Measurements from ENCODE around the gene FAM107B. TPM values are rescaled to one million over a fixed set of nuclear protein-coding genes. Genes with fewer than 3 reads are reported as not detected.
"Not testable (repeated sequence)": the region's sequence is repeated elsewhere in the genome, so short reads cannot be mapped to it uniquely, and the experiment has no call there.

The FAM107B gene
- total and polyA plus RNA-seq, 12 donors: 2.6 to 18.5 (median 6.2) TPM

DNA sequence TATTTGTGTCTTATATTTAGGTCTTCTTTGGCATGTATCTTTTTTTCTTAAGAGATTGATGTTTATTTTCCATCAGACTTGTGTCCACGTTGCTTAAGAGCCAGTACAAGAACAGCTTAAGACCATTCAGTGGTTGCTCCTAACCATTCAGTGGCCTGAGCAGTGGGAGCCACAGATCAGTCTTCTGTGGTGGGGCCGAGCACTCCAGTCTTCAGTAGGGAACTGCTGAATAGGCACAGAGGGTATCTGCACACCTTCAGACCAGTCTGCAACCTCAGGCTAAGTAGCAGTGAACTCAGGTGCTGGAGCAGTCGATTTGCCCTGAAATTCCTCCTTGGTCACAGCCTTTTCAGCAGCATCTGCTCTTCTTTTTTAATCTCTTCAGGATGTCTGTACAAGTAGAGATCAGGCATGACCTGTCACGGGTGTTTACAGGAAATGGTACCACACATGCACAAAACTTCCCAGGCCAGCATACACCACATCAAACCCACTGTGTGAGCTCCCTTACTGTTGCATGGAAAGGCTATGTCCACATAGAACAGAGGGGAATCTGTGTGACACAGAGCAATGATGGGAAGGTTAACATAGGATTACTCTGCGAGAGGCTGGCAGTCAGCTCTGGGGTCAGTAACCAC lies 51.5 kb downstream of the FAM107B start:
- H3K9me3 ChIP-seq: peaks cover 0 to 10% (median 0%) of the 10 kb centered on the region in 11 donors
- TF ChIP-seq, protein P1, sequence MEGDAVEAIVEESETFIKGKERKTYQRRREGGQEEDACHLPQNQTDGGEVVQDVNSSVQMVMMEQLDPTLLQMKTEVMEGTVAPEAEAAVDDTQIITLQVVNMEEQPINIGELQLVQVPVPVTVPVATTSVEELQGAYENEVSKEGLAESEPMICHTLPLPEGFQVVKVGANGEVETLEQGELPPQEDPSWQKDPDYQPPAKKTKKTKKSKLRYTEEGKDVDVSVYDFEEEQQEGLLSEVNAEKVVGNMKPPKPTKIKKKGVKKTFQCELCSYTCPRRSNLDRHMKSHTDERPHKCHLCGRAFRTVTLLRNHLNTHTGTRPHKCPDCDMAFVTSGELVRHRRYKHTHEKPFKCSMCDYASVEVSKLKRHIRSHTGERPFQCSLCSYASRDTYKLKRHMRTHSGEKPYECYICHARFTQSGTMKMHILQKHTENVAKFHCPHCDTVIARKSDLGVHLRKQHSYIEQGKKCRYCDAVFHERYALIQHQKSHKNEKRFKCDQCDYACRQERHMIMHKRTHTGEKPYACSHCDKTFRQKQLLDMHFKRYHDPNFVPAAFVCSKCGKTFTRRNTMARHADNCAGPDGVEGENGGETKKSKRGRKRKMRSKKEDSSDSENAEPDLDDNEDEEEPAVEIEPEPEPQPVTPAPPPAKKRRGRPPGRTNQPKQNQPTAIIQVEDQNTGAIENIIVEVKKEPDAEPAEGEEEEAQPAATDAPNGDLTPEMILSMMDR (IDR thresholded peaks at IDR 0.05): no peak
- peaks cover 0 to 3% (median 0%) of the 10 kb centered on the region in 7 donors for H3K27me3 ChIP-seq
- WGBS, 2 donors: 73 to 76% methylated on average over 5 of the region's 5 CpGs
- intact Hi-C loops (cut with DNase I): no loop called here
- no peak overlapping the region for H3K4me3 ChIP-seq
- no peaks in the 10 kb centered on the region for H3K4me1 ChIP-seq
- ATAC-seq: no peak
- H3K27ac ChIP-seq: no peak overlapping the region
- no peaks in the 10 kb centered on the region for H3K36me3 ChIP-seq
- DNase-seq: no peak

DNA sequence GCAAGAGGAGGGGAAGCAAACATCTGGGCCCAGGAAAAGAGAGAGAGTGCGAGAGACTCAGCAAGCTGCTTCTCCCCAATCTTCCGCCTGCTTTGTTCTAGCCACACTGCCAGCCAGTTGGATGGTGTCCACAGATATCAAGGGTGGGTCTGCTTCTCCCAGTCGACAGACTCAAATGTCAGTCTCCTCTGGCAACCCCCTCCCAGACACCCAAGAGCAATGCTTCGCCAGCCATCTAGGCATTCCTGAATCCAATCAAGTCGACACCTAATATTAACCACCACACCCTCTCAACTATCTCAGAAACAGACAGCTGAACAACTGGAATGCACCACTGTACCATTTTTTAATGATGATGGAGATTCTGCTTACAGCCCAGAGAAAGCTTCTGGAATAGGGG lies 57.1 kb downstream of the FAM107B start:
- intact Hi-C loops (cut with DNase I): no loop called here
- 64 to 65% methylated on average over 5 of the region's 5 CpGs for WGBS, 2 donors
- no peaks in the 10 kb centered on the region for H3K4me1 ChIP-seq
- ATAC-seq (no peak), DNase-seq (no peak)
- H3K27me3 ChIP-seq: no peaks in the 10 kb centered on the region
- H3K36me3 ChIP-seq: no peaks in the 10 kb centered on the region
- H3K4me3 ChIP-seq: no peak overlapping the region
- TF ChIP-seq, protein P1 (IDR thresholded peaks at IDR 0.05): no peak
- H3K27ac ChIP-seq: no peak overlapping the region
- H3K9me3 ChIP-seq: peaks cover 0 to 9% (median 0%) of the 10 kb centered on the region in 11 donors

DNA sequence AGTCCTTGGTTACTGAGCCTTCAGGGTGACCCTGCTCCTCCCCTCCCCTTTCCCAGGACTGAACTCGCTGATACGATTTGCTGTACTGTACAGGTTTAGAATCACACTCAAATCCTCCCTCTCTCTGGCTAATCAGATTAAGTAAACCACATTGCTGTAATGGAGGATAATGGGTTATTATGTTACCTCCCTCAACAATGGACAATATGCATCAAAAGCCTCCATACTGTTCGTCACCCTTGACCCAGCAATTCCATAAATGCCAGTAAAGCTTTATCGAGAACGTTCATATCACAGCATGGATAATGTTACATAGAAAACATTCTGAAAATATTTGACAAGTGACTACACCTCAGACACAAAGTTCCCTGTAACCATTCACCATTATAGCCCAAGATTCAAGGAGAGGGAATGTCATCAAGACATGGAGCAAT lies 61.7 kb downstream of the FAM107B start:
- Histone ChIP-seq H3K36me3 (no peaks in the 10 kb centered on the region), H3K27me3 (no peaks in the 10 kb centered on the region), H3K4me1 (no peaks in the 10 kb centered on the region), H3K27ac (no peak overlapping the region), H3K4me3 (no peak overlapping the region), H3K9me3 (peaks cover 0 to 4% (median 0%) of the 10 kb centered on the region in 11 donors)
- WGBS, 2 donors: 61 to 68% methylated on average over 5 of the region's 5 CpGs
- no peak for ATAC-seq
- intact Hi-C loops (cut with DNase I): no loop called here
- DNase-seq: no peak
- TF ChIP-seq, protein P1 (IDR thresholded peaks at IDR 0.05): no peak

DNA sequence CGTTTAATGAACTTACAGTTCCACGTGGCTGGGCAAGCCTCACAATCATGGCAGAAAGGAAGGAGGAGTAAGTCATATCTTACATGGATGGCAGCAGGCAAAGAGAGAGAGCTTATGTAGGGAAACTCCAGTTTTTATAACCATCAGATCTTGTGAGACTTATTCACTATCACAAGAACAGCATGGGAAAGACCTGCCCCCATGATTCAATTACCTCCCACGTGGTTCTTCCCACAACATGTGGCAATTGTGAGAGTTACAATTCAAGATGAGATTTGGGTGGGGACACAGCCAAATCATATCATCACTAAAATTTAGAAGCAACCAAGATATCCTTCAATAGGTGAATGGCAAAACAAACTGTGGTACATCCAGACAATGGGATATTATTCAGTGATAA lies 65.4 kb downstream of the FAM107B start:
- WGBS, 2 donors: 86 to 89% methylated on average over 3 of the region's 3 CpGs
- H3K9me3 ChIP-seq, DNase-seq, H3K27me3 ChIP-seq, H3K27ac ChIP-seq, H3K36me3 ChIP-seq, H3K4me1 ChIP-seq, ATAC-seq, H3K4me3 ChIP-seq: not testable (repeated sequence)
- intact Hi-C loops (cut with DNase I): loop anchor here in 1 of 10 donors (10.0 kb wide), 1 partner anchor 1675 kb away; no protein-coding TSS in a partner anchor

DNA sequence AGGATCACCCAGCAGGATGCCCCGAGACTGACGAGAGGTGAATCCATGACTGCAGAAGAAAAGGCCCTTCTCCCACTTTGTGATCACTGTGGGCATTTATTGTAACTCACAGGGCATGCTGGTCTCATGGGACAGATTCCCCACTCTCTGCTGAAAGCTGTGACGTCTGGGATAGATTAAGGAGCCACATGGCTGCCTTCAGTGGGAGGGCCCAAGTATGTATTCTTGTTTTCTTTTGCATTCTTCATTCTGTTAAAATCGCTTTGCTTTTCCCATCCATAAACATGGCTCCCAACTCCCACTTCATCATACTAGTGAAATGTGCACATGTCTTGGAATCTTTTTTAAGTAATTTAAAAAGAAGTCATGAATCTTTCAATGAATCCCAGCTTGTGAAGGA lies 67.2 kb downstream of the FAM107B start:
- H3K4me3 ChIP-seq: no peak overlapping the region
- H3K36me3 ChIP-seq: no peaks in the 10 kb centered on the region
- DNase-seq (no peak), ATAC-seq (no peak)
- 66 to 72% methylated on average over 4 of the region's 4 CpGs for WGBS, 2 donors
- no peak overlapping the region for H3K27ac ChIP-seq
- TF ChIP-seq, protein P1 (IDR thresholded peaks at IDR 0.05): no peak
- H3K27me3 ChIP-seq: peaks cover 0 to 4% (median 0%) of the 10 kb centered on the region in 7 donors
- H3K9me3 ChIP-seq: no peaks in the 10 kb centered on the region
- intact Hi-C loops (cut with DNase I): loop anchor here in 1 of 10 donors (10.0 kb wide), 1 partner anchor 1673 kb away; no protein-coding TSS in a partner anchor
- peaks cover 0 to 4% (median 0%) of the 10 kb centered on the region in 9 donors for H3K4me1 ChIP-seq
